22Rv1 (cell line): ENCODE results near the gene VDR.

ENCODE experiments used
- ZFX ChIP-seq: fragments of 450-650 bp; IDR thresholded peaks from 2 replicates; pipeline ENCODE4 v1.6.1; 2017; ENCODE audit warnings: antibody characterized with exemption, borderline replicate concordance
- TF ChIP-seq, protein P1 (sequence below): fragments of 450-650 bp; IDR thresholded peaks from 2 replicates; pipeline ENCODE4 v1.5.1; 2017; ENCODE audit warnings: mild to moderate bottlenecking

DNA sequence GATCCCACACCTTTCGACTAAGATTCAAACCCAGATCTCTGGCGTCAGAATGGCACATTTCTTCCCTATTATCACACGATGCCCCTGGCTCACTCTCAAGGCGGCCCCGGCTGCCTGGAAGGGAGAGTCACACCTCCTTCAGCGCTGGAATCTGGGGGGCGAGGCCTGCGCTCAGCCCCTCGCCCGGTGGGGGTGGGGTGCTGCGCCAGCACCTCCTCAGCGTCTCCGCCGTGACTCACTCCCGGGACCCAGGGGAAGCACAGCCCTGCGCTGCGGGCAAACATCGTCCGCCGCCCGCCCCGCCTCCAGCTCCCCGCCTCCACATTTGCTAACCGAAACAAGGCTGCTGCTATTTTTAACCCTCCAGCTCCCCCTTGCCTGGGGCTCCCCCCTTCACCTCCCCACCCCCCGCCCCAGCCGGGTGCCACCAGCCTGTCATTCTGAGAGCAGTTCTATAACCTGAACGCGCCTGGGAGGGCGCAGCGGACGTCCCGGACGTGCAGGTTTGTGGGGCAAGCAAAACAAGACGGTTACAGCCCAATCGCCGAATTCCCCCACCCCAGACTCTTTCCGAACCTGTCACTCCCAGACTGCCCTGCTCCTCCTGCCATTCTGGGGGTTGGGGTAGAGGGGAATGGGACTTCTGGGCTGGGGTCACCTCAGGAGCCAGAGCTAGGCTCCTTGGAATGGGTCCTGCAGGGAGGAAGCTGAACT lies 91.8 kb downstream of the VDR start:
- TF ChIP-seq, protein P1, sequence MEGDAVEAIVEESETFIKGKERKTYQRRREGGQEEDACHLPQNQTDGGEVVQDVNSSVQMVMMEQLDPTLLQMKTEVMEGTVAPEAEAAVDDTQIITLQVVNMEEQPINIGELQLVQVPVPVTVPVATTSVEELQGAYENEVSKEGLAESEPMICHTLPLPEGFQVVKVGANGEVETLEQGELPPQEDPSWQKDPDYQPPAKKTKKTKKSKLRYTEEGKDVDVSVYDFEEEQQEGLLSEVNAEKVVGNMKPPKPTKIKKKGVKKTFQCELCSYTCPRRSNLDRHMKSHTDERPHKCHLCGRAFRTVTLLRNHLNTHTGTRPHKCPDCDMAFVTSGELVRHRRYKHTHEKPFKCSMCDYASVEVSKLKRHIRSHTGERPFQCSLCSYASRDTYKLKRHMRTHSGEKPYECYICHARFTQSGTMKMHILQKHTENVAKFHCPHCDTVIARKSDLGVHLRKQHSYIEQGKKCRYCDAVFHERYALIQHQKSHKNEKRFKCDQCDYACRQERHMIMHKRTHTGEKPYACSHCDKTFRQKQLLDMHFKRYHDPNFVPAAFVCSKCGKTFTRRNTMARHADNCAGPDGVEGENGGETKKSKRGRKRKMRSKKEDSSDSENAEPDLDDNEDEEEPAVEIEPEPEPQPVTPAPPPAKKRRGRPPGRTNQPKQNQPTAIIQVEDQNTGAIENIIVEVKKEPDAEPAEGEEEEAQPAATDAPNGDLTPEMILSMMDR, result no peak
- no peak for TF ChIP-seq ZFX
